GM12801 (cell line): ENCODE measurements around the gene GFPT2.

ENCODE experiments used
- TF ChIP-seq, protein P1 (sequence below): IDR thresholded peaks from one replicate; pipeline ENCODE4 v1.5.1; 2011; ENCODE audit warnings: control low read depth; ENCODE audit not compliant: insufficient read length; ENCODE audit errors: extremely low read depth

GFPT2 gene

DNA sequence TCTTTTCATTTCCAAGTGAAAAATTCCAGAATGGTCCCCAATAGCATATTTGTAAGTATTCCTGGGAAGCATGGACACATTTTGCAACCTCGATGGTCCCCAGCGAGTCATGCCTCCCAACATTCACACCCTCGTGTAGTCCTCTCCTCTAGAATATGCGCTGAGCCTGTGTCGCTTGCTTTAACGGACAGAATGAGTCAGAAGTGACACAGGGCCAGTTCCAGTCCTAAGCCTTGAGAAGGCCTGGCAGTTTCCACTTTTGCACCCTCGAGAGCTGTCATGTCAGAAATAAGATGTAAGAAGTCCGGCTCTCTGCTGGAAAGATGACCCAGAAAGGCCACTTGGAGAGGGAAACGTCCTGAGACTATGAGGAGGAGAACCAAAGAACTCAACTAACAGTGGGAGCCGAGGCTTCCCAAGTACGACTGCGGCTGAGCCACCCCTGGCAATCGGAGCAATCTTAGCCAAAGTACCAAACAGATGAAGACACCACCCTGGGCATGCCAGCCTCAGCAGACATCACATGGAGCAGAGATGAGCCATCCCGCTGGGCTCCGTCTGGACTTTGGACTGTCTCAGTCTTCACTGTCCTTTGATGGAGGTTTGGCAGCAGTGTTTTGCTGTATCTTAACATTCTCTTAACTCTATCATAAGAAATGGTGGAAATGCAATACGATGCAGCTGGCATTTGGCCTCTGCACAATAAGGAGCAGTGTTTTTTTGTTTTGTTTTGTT is 42.6 kb upstream of the GFPT2 start:
- TF ChIP-seq, protein P1, sequence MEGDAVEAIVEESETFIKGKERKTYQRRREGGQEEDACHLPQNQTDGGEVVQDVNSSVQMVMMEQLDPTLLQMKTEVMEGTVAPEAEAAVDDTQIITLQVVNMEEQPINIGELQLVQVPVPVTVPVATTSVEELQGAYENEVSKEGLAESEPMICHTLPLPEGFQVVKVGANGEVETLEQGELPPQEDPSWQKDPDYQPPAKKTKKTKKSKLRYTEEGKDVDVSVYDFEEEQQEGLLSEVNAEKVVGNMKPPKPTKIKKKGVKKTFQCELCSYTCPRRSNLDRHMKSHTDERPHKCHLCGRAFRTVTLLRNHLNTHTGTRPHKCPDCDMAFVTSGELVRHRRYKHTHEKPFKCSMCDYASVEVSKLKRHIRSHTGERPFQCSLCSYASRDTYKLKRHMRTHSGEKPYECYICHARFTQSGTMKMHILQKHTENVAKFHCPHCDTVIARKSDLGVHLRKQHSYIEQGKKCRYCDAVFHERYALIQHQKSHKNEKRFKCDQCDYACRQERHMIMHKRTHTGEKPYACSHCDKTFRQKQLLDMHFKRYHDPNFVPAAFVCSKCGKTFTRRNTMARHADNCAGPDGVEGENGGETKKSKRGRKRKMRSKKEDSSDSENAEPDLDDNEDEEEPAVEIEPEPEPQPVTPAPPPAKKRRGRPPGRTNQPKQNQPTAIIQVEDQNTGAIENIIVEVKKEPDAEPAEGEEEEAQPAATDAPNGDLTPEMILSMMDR: no peak

DNA sequence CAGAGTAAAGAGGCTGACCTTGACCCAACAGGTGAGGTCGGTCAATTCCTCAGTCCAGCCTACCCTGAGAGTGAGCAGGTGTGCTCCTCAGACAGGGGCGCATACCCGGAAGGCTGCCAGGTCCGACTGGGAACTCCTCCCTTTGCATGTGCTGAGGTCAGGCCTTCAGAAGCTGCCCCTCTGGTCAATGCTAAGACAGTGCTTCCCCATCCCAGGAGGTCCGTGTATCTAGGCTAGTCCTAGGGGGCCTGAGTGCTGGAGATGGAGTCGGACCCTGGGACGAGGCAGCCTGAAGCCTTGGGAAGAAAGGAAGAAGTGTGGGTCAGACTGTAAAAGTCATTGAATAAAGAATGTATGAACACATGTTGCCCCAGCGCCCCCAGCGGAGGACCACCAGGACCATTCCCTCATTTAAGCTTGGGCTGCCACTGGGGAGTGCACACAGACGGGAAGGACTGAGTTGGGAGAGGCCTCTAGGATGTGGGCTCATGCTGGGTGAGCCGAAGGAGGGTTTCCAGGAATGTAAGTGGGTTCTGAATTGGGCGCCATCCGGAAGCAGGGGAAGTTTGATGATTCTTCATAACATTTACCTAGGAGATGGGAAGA is 41.0 kb upstream of the GFPT2 start:
- TF ChIP-seq, protein P1: no peak

DNA sequence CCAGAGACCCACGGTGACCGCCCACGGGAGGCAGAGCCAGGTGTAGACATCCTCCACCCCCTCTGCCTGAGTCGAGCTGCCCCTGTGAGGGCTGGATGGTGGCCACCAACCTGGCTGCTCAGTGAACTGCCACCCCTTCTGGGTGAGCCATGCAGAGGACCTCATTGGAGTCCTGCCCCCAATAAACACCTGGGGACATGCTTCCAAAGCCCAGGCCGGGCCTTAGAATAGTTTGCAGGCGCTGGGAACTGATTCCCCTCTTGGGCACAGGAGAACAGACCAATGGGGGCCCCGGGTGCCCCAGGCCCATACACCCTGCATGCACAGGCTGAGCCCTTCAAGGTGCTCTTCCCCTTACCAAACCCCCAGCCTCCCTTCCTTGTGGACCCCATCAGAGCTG is 38.1 kb upstream of the GFPT2 start:
- TF ChIP-seq, protein P1: no peak

DNA sequence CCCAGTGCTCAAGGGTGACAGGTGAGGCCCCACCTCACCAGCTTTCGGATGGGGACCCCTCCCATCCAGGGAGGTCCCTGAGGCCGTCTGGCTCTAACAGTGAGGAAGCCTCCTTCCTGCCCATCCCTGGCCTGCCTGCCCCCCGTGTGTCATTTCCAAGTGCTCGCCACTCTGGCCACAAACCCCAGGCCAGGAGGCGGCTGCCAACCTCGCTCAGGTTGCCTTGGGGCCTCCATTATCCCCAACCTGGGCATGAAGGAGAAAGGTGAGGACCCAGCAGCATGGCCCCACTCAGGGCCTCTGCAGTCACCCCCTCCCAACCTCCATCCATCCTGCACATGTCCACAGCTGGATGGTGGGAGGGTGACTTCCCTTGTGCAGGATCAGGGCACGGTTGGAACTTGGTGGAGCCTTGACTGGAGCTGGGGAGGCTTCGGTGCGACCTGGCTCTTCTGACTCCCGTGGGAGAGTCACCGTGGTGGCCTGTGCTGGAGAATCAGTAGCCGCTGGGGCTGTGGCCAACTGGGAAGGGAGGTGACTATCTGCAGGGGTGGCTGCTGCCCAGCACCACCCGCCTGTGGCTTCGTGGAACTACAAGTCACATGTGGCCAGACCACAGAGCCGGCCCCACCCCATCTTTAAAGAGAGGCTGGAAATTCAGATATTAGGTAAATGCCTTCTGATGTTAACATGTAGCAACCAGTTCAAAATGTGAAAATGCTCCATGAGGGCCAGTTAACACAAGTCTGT is 37.5 kb upstream of the GFPT2 start:
- TF ChIP-seq, protein P1: no peak

DNA sequence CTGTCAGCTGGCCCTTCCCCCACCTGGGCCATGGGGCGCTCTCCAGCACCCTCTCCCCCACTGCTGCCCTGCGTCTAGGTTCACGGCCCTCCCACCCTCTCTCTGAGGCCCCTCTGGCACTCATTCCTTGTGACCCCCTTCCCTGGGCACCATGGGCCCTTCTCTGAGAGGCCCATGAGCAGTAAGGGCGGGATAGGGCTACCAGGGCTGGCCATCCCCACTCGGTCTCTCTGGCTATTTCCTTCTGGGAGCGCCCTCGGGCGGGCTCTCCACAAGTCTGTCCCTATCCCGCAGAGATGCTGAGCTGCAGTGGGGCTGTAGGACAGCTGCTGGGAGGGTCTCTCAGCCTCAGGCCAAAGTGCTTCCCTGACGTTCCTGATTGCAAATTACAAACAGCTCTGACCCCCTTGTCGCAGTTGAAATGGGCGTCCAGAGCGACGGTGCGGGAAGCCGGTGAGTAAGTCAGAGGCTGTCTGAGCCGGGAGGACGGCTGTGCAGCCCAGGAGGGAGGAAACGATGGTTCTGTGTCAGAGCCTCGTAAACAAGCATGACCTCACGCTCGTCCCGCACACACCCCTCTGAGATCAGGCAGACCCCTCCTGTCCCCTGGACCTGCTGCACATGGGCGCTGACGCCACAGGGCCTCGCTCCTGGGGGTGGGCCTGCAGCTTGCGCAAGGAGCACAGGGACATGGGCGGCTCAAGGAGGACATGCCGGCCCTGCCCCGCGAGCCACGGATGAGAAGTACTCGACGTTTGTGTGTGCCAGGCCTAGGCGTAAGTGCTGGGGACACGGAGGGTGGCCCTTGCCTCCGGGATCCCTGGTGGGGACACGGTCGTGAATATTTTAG is 36.3 kb upstream of the GFPT2 start:
- TF ChIP-seq, protein P1: no peak

DNA sequence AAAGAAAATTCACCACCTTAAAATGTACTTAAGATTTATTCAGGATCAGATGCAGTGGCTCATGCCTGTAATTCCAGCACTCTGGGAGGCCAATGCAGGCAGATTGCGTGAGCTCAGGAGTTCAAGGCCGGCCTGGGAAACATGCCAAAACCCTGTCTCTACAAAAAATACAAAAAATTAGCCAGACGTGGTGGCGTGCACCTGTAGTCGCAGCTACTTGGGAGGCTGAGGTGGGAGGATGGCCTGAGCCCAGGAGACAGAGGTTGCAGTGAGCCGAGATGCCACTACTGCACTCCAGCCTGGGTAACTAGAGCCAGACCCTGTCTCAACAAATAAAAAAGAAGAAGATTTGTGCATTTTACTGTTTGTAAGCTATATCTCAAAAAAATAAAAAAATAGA is 34.7 kb upstream of the GFPT2 start:
- TF ChIP-seq, protein P1: no peak

DNA sequence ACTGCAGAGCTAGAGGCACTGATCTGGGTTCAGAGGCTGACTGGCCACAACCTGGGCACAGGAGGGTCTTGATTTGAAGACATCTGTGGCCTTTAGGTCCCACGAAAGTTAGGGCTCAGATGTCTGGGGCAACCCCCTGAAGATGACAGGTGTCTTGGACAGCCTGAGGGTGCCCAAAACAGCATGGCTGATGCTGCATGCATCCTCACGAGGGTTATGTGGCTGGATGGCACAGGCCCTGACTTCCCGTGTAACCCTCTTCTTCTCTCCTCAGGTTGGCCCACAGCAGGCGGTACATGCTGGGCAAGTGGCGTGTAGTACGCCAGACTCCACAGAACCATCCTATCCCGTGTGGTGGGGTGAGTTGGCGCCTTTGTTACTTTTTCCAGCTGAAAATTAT is 29.8 kb upstream of the GFPT2 start:
- TF ChIP-seq, protein P1: no peak
